GM10266 (cell line): ENCODE measurements around the gene GPAM.

Source experiments
- DNase-seq: peaks from one replicate; pipeline ENCODE4 v3.0.0; 2012; ENCODE audit errors: extremely low spot score
- CTCF ChIP-seq: IDR thresholded peaks from 2 replicates; pipeline ENCODE4 v1.5.1; 2012; ENCODE audit warnings: mild to moderate bottlenecking, low read depth; ENCODE audit not compliant: control insufficient read depth, insufficient read depth; ENCODE audit errors: missing control alignments

The GPAM gene

GRCh38 chr10:112227331-112227987 lies 43.9 kb upstream of the GPAM start:
- no peak for DNase-seq
- no peak for TF ChIP-seq CTCF

GRCh38 chr10:112226439-112227248 lies 43.1 kb upstream of the GPAM start:
- DNase-seq: no peak
- TF ChIP-seq CTCF: no peak

- no peak for TF ChIP-seq CTCF
- DNase-seq: no peak
Measured at GRCh38 chr10:112225771-112226438, 42.3 kb upstream of the GPAM start.

- TF ChIP-seq CTCF: no peak
- DNase-seq: no peak
Measured at GRCh38 chr10:112224933-112225529, 41.5 kb upstream of the GPAM start.

- no peak for TF ChIP-seq CTCF
- no peak for DNase-seq
Measured at GRCh38 chr10:112223725-112224124, 40.2 kb upstream of the GPAM start.

GRCh38 chr10:112222799-112223198 lies 39.2 kb upstream of the GPAM start:
- no peak for TF ChIP-seq CTCF
- DNase-seq: no peak

GRCh38 chr10:112221545-112221944 lies 38.0 kb upstream of the GPAM start:
- no peak for DNase-seq
- TF ChIP-seq CTCF: no peak
